NCI-H146 treated with DMSO at 0.1 percent for 48 hours (cell line): ENCODE measurements around the gene PFKFB3.
A peak's percentile ranks its signal among the peaks of the same experiment; 100 is the strongest.
"Not testable (repeated sequence)": the region's sequence is repeated elsewhere in the genome, so short reads cannot be mapped to it uniquely, and the experiment has no call there.

Experiments
- DNase-seq: peaks from one replicate; lab custom pipeline; 2025; ENCODE audit not compliant: unreplicated experiment; lab: John Stamatoyannopoulos, UW

PFKFB3 gene

GRCh38 chr10:6201516-6201975 is 1.2 kb upstream of the PFKFB3 start:
- DNase-seq = peak; percentile 63

GRCh38 chr10:6202098-6202683 is 541 bp upstream of the PFKFB3 start:
- DNase-seq = peak; percentile 50

DNA sequence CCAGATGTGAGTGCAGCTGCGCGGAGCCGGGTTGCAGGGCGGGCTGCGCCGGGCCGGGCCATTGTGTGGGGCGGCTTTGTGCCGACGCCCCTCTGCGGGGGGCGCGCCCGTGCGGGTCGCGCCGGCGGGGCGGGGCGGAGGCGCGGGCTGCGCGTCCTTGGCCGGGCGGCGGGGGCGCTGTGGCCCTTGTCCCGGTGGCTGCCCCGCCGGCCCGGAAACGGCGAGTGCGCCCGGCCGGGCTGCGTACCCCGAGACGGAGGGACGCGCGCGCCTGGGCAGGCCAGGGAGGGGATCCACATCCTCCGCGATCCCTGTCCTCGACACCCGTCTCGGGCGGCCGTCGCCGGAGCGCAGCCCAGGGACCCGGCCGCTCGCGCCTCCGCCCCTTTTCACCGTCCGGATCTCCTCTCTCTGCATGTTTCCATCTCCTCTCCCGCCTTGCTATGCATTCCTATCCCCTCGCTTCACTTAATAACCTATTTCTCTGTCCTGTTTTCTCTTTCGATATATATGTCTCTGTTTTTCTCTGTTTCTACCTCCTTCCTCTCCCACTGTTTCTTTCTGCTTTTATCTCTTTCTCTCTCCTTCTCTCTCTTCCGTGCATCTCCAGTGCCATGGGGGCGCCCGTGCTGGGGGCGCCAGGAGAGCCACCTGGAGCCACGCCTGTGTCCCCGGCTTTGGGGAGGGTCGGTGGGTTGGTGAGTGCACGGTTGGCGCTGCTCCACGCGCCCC is 765 bp downstream of the PFKFB3 start:
- DNase-seq = no peak

DNA sequence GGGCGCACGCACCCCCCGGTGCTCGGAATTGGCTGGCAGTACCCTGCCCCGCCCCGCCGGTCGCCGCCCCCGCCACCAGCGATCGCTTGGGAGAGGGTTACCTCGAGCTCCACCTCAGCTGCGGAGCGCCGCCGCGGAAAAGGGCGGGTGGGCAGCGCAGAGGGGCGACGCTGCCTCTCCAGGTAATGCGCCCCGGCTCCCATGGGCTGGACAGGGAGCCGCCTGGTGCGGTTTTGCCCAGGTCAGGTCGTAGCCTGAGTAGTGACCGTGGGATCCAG is 1.3 kb downstream of the PFKFB3 start:
- DNase-seq = no peak

DNA sequence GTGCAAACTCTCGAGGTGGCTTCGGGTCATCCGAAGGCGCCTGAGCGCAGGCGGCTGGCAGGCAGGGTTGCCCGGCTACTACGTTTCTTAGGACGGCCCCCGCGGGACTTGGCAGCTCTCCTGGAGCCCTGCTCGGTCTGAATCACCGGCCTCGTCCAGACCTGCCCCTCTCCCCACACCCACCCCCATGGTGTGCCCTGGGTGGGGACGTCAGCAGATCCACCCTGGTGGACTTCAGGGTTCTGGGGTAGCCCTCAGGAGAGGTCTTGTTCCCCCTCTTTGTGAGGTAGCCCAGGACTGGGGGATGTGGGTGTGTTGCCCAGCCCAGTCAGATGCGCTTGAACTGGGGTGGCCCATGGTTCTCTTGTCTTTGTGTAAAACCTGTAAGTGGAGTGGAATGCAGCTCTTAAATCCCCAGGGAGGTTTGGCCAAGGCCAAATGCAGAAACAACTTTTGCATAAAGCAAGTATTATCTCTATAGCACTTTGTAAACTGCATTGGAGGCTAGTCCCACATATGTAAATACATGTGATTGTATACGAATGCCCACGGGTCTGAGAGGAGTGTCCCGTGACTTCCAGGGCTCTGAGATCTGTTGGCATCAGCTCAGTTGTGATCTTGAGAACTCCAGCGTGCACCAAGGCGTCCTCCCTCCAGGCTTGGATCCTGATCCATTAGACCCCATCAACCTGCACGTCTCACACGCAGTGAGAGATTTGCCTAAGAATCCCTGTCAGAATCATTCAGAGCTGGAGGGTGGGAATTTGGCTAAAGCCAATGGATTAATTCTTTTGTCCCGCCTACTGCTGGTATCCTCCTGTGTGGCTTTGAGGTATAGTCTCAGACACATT is 1.8 kb downstream of the PFKFB3 start:
- DNase-seq = no peak

DNA sequence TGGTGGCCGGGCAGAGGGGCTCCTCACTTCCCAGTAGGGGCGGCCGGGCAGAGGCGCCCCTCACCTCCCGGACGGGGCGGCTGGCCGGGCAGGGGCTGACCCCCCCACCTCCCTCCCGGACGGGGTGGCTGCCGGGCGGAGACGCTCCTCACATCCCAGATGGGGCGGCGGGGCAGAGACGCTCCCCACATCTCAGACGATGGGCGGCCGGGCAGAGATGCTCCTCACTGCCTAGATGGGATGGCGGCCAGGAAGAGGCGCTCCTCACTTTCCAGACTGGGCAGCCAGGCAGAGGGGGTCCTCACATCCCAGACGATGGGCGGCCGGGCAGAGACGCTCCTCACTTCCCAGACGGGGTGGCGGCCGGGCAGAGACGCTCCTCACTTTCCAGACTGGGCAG is 3.8 kb downstream of the PFKFB3 start:
- not testable (repeated sequence) for DNase-seq

GRCh38 chr10:6207658-6208057 is 4.9 kb downstream of the PFKFB3 start:
- DNase-seq = no peak

DNA sequence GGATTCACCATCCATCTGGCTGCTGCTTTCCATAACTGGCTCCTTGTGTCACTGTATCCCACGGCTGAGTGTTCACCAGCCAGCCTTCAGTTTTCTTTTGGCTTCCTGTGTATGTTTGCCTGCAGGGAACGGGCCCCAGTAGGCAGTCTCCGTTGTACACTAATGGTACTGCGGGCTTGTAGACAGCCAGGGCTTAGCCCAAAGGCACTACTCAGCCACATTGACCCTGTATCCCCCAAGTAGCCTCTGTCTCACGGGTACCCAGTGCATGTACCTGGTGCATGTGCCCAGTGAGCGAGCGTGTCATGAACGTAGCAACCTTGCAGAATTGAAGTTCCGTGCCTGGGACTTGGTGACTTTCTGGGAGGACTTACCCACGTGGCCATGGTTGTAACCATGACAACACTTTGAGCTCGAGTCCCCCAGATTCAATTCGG is 6.1 kb downstream of the PFKFB3 start:
- no peak for DNase-seq

DNA sequence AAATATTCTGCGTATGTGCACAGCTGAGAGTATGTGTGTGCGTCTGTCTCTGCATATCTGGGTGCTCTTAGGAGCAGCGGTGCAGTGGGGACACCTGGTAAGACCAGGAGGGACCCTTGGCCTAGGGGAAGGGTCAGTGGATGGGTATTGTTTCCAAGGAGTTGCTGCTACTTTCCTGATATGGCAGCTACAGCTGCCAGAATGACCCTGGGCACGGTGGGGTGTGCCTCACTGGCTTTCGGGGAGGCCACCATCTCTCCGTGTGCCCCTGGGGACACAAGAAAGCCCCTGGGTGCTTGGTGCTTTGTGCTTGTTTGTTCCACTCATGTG is 8.6 kb downstream of the PFKFB3 start:
- DNase-seq = no peak

DNA sequence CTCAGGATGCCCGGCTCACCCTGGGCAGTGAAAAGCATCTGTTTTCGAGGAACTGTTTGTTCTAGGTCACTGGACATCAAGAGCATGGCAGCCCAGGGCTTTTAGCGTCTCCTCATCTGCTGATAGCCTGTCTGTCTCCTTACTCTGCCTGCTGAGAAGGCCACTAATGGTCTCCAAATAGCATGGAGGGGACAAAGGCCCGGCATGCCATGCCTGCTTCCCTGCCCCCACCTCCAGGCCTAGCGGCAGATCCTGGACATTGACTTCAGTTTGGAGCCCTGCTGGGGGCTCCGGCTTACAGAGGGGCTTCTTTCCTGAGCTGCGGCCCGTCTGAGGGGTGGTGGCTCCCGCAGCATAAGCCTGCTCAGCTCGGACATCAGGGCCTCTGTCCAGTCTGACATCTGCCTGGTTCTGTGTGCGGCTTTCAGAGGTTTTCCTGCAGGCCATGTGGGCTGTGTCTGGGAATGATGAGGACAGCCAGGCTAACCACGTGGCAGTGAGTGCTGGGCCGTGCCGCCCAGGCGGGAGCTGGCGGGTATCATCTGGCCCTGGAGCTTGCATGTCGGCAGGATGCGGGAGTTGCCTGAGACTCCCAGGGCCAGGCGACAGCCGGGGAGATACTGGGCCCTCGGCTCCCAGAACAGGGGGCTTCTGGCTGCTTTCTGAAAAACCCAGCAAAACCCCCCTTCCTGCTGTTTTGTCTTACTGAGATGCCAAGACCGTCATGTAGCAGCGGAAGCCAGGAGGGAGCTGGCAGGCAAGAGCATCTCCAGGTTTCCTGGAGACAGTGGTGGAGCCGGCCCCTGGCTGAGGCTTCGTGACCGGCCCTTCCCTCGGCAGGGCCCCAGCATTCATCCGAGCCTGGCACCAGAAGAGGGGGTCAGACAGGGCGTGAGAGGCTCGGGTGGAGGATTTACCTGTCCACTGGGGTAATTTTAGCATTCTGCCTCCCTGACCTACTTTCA is 9.2 kb downstream of the PFKFB3 start:
- no peak for DNase-seq

DNA sequence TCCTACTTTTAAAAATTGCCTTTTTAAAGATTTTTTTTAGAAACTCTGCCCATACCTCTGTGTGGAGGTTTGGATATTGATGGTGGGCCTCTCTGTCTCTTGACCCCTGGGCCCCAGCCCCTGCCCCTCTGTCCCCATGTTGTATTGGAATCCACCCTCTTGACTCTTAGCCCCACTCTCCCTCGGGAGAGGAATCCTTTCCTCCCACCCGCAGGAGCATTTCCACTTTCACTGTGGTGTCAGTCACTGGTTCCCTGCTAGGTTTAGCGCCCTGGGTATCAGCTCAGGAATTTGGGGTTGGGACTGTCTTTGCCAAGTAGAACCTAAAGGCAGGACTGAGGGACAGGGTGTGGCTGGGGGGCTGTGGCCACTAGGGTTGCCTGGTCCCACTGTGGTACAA is 10.1 kb downstream of the PFKFB3 start:
- DNase-seq = no peak

DNA sequence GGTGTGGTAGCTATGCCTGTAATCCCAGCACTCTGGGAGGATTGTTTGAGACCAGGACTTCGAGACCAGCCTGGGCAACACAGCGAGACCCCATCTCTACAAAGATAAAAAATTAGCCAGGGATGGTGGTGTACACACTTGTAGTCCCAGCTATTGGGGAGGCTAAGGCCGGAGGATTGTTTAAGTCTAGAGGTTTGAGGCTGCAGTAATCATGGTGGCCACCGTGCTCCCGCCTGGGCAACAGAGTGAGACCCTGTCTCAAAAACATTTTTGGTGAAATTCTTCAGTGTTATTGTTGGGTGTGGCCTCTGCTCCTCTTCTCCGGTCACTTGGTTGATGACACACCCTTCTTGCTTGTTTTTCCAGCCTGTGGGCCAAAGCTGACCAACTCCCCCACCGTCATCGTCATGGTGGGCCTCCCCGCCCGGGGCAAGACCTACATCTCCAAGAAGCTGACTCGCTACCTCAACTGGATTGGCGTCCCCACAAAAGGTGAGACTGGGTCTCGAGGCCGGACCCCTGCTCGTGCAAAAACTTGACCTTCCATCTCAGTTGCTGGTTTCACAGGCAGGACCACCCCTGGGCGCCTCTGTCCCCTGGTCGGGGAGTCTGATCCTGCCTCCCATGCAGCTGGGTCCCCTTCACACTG is 10.6 kb downstream of the PFKFB3 start:
- DNase-seq = no peak

GRCh38 chr10:6213908-6214307 is 11.2 kb downstream of the PFKFB3 start:
- DNase-seq = no peak

- DNase-seq = no peak
Measured at GRCh38 chr10:6214612-6215011, 11.9 kb downstream of the PFKFB3 start.

GRCh38 chr10:6215241-6215640 is 12.5 kb downstream of the PFKFB3 start:
- no peak for DNase-seq

DNA sequence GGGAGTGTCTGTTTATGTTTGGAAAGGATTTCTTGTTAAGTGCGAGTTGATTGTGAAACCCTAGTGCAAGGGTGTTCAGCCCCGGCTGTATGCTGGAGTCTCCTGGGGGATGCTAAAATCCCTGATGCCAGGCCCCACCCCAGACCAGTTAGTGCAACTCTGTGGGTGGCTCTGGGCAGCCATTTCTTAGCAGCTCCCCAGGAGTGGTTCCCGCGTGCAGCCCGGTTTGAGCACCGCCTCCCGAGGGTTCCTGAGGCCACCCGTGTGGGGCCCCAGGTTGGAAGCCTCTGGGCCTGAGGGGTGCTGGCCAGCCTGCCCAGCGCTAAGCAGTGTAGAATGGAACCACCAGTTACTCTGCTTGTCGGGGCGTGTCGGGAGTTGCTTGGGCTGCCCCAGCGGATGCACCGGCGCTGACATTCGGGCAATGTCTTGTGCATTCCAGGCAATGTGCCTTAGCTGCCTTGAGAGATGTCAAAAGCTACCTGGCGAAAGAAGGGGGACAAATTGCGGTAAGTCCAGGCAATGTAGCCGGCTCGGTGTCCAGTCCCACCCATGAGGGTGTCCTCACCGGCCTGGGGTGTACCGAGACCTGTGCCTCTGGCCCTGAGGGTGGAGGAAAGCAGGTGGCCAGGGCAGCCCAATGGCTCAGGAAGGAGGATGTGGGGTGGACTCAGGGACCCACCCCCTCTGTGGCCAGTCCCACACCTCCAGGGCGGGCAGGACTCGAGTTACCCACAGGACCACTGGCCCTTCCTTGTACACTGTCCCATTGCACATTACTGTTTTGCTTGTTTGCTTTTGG is 13.2 kb downstream of the PFKFB3 start:
- no peak for DNase-seq

GRCh38 chr10:6216916-6217315 is 14.2 kb downstream of the PFKFB3 start:
- DNase-seq = no peak

DNA sequence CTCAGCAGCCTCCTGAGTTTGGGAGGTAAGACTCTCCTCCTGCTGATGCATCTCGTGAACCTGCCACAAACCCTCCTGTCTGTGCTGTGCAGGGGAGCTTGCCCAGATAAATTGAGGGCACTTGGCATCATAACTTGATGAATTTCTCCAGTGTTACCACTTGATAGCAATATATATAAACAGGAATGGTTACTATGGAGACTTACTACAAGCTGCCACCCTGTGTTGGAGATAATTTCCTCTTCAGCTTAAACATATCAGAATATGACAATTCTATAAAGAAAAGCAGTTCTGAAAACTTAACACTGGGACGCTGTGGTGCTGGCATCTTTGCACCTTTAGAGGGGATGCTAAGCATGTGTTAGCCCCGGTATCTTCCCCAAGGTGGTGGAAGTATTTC is 14.9 kb downstream of the PFKFB3 start:
- DNase-seq = no peak

- DNase-seq = no peak
Measured at GRCh38 chr10:6218692-6219493, 16.2 kb downstream of the PFKFB3 start.
